Measurements from ENCODE around the gene SEMA6A. TPM values are rescaled to one million over a fixed set of nuclear protein-coding genes. Genes with fewer than 3 reads are reported as not detected.
A peak's percentile ranks its signal among the peaks of the same experiment; 100 is the strongest.

SEMA6A gene
- total RNA-seq, 1 experiment from 2014 or later: 406 TPM

- ChIA-PET POLR2A (no interaction called here), CTCF (no interaction called here)
- no peaks in the 10 kb centered on the region for H3K27me3 Mint-ChIP-seq (ENCODE audit: low read depth)
- no peak overlapping the region for H3K4me3 Mint-ChIP-seq
- no peaks in the 10 kb centered on the region for H3K36me3 Mint-ChIP-seq
- DNase-seq (ENCODE audit: low spot score) (no peak), ATAC-seq (no peak)
- H3K27ac Mint-ChIP-seq: no peak overlapping the region
- H3K4me1 Mint-ChIP-seq: peaks cover 54% of the 10 kb centered on the region
- H3K9me3 Mint-ChIP-seq: no peaks in the 10 kb centered on the region
- TF ChIP-seq NFYB (CRISPR knock-in tag; conservative IDR thresholded peaks at IDR 0.05; ENCODE audit: low read depth) (no peak), NR1H2 (CRISPR knock-in tag; IDR thresholded peaks at IDR 0.05) (no peak), ZNF396 (CRISPR knock-in tag; IDR thresholded peaks at IDR 0.05; ENCODE audit: borderline replicate concordance) (no peak), FOXJ3 (CRISPR knock-in tag; IDR thresholded peaks at IDR 0.05; ENCODE audit: borderline replicate concordance) (no peak), ERG (CRISPR knock-in tag; IDR thresholded peaks at IDR 0.05) (no peak), ZNF532 (CRISPR knock-in tag; IDR thresholded peaks at IDR 0.05; ENCODE audit: borderline replicate concordance) (no peak), ZNF121 (CRISPR knock-in tag; IDR thresholded peaks at IDR 0.05) (no peak), CREM (CRISPR knock-in tag; IDR thresholded peaks at IDR 0.05) (no peak), ZNF263 (CRISPR knock-in tag; IDR thresholded peaks at IDR 0.05; ENCODE audit: low read depth) (no peak), ZNF219 (CRISPR knock-in tag; IDR thresholded peaks at IDR 0.05; ENCODE audit: borderline replicate concordance) (no peak)
These were observed 44.3 kb downstream of the SEMA6A start for GRCh38 chr5:116530276-116530675.

- H3K27ac Mint-ChIP-seq: peak overlapping the region; percentile 54; the same call in 1 of the 2 replicates
- ChIA-PET CTCF (interaction anchor here (1.2 kb wide), 1 partner anchor 335 kb away, joined by 3 read pairs; no protein-coding TSS in a partner anchor), POLR2A (no interaction called here)
- peaks cover 61% of the 10 kb centered on the region for H3K4me1 Mint-ChIP-seq
- no peaks in the 10 kb centered on the region for H3K36me3 Mint-ChIP-seq
- ATAC-seq (no peak), DNase-seq (ENCODE audit: low spot score) (no peak)
- peak overlapping the region; percentile 20 for H3K4me3 Mint-ChIP-seq
- H3K27me3 Mint-ChIP-seq (ENCODE audit: low read depth): no peaks in the 10 kb centered on the region
- H3K9me3 Mint-ChIP-seq: no peaks in the 10 kb centered on the region
- TF ChIP-seq MYBL2 (CRISPR knock-in tag; IDR thresholded peaks at IDR 0.05): no peak
- TF ChIP-seq MLX (CRISPR knock-in tag; IDR thresholded peaks at IDR 0.05): no peak
- no peak for TF ChIP-seq ZNF416 (CRISPR knock-in tag; IDR thresholded peaks at IDR 0.05)
- TF ChIP-seq ZNF425 (CRISPR knock-in tag; conservative IDR thresholded peaks at IDR 0.05): no peak
- no peak for TF ChIP-seq ESRRA (CRISPR knock-in tag; IDR thresholded peaks at IDR 0.05; ENCODE audit: borderline replicate concordance)
- TF ChIP-seq RORB (CRISPR knock-in tag; IDR thresholded peaks at IDR 0.05): no peak
- TF ChIP-seq ZSCAN18 (CRISPR knock-in tag; IDR thresholded peaks at IDR 0.05): no peak
- no peak for TF ChIP-seq SP1 (CRISPR knock-in tag; conservative IDR thresholded peaks at IDR 0.05)
- TF ChIP-seq ZMAT4 (CRISPR knock-in tag; IDR thresholded peaks at IDR 0.05): no peak
- no peak for TF ChIP-seq CBFB (CRISPR knock-in tag; IDR thresholded peaks at IDR 0.05; ENCODE audit: low read depth)
- no peak for TF ChIP-seq TP53 (CRISPR knock-in tag; IDR thresholded peaks at IDR 0.05)
- no peak for TF ChIP-seq ZNF121 (CRISPR knock-in tag; IDR thresholded peaks at IDR 0.05)
- TF ChIP-seq IRF1 (CRISPR knock-in tag; IDR thresholded peaks at IDR 0.05): no peak
- no peak for TF ChIP-seq TEAD4 (CRISPR knock-in tag; IDR thresholded peaks at IDR 0.05)
- TF ChIP-seq ZBTB21 (CRISPR knock-in tag; IDR thresholded peaks at IDR 0.05; ENCODE audit: borderline replicate concordance): no peak
- TF ChIP-seq NFYB (CRISPR knock-in tag; conservative IDR thresholded peaks at IDR 0.05; ENCODE audit: low read depth): no peak
- no peak for TF ChIP-seq TCF7 (CRISPR knock-in tag; IDR thresholded peaks at IDR 0.05; ENCODE audit: low read depth)
- TF ChIP-seq SMAD3 (CRISPR knock-in tag; IDR thresholded peaks at IDR 0.05; ENCODE audit: borderline replicate concordance): no peak
These were observed 45.0 kb downstream of the SEMA6A start for GRCh38 chr5:116529615-116530014.
